ENCODE results near the gene SLC51B.

SLC51B gene

DNA sequence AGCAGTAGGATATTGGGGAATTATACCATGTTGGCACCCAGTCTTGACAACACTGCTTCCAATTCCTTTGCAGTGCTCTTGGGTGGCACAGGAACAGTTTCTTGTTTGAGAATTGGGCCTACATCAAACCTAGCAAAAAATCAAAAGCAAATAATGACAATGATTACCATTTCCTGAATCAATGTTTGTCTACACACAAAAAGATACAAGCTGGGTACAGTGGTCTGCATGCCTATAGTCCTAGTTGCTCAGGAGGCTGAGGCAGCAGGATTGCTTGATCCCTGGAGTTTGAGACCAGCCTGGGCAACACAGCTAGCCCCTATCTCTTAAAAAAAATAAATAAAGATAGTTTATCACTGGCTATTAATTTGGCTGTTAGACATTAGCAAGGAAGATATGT, 23.7 kb upstream of the SLC51B start:
- peak overlapping the region; percentile 81 for H3K27ac ChIP-seq
- TF ChIP-seq, protein P1, sequence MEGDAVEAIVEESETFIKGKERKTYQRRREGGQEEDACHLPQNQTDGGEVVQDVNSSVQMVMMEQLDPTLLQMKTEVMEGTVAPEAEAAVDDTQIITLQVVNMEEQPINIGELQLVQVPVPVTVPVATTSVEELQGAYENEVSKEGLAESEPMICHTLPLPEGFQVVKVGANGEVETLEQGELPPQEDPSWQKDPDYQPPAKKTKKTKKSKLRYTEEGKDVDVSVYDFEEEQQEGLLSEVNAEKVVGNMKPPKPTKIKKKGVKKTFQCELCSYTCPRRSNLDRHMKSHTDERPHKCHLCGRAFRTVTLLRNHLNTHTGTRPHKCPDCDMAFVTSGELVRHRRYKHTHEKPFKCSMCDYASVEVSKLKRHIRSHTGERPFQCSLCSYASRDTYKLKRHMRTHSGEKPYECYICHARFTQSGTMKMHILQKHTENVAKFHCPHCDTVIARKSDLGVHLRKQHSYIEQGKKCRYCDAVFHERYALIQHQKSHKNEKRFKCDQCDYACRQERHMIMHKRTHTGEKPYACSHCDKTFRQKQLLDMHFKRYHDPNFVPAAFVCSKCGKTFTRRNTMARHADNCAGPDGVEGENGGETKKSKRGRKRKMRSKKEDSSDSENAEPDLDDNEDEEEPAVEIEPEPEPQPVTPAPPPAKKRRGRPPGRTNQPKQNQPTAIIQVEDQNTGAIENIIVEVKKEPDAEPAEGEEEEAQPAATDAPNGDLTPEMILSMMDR (conservative IDR thresholded peaks at IDR 0.05), result no peak

DNA sequence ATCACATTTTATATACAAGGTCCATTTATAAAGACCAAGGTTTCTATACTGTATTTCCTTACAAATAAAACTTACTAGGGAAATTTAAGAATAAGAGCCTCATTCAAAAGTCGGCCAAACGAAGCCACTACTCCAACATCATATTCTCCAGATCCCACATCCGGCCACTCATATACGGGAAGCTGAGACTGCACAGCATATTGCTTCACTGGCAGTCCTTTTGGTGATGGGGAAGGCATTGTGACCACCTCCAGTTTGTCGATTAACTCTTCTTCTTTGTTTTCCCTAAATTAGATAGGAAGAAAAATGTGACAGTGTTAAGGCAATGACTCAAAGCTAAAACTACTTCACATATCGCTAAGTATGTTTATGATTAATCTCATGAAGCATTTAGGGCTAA, 18.4 kb upstream of the SLC51B start:
- no peak overlapping the region for H3K27ac ChIP-seq
- TF ChIP-seq, protein P1 (conservative IDR thresholded peaks at IDR 0.05), result no peak

DNA sequence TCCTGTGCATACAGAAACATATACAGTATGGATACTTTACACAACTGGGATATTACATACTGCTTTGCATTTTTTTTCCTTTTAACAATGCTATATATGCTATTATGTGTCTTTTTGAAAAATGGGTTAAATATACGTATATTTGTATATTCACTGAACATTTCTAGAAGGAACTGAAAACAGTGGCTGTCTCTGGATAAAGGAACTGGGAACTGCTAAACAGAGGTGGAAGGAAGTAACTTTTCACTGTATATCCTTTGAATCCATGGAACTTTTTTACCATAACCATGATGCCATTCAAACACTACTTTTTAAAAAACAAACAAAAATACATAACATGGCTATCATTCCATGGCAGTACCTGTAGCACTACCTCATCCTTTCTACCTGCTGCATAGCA, 17.6 kb upstream of the SLC51B start:
- no peak overlapping the region for H3K27ac ChIP-seq
- TF ChIP-seq, protein P1 (conservative IDR thresholded peaks at IDR 0.05), result no peak

DNA sequence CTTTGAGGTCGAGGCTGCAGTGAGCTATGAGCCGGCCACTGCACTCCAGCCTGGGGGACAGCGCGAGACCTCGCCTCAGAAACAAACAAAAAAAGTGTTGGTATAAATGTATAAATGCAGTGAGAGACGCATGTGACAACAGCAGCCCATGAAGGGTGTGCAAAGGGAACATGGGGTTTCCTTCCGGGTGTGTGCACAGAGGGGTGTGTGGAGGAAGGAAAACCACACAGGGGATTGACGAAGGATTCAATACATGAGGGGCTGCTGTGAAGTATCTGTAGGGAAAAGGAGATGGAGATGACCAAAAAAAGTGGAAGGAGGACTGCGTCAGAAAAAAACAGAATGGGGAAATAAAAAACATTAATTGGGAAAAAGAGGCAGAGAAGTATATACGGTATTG, 16.8 kb upstream of the SLC51B start:
- peak overlapping the region; percentile 85 for H3K27ac ChIP-seq
- TF ChIP-seq, protein P1 (conservative IDR thresholded peaks at IDR 0.05), result no peak

DNA sequence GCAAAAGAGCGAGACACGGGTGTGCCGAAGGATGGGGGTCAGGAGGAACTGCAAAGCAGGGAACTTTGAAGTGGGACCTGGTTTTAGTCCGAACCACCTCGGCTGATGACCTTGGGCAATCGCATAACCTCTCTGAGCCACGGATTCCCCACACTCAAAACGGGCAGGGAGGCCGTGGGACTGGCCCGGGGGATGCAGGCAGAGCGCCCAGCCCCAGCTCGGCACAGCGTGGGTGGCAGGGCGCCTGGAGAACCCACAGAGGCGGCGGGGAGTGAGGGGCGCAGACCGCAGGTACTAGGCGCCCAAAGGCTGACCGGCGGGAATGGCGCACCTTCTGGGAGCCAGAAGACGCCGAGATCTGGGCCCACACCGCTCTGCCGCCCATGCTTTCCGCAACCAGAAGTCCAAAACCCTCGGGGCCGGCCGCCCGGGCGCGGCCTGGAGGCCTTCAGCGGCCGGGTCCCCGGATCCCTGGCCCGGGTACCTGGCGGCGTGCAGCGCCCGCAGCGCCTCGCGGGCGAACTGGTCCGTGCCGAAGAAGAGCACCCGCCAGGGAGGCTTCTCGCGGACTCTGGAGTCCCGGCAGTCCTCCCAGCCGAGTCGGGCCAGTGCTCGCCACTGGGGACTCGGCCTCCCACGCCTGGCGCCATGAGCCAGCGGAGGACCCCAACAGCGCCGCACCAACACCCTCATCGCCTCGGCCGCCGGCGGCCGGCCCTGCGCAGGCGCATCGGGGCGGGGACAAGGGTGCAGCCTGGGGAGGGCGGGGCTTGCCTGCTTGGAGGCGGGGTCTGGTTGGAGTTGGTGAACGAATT, 16.1 kb upstream of the SLC51B start, which contains the start of gene MTFMT:
MTFMT (minus strand) TSS at position 719 of the 815 bp plus-strand sequence; CDS start at position 693, 26 bp downstream.
- TF ChIP-seq, protein P1 (conservative IDR thresholded peaks at IDR 0.05), result peak; percentile 21
- H3K27ac ChIP-seq, result peak within 1 kb of the TSS; percentile 85

DNA sequence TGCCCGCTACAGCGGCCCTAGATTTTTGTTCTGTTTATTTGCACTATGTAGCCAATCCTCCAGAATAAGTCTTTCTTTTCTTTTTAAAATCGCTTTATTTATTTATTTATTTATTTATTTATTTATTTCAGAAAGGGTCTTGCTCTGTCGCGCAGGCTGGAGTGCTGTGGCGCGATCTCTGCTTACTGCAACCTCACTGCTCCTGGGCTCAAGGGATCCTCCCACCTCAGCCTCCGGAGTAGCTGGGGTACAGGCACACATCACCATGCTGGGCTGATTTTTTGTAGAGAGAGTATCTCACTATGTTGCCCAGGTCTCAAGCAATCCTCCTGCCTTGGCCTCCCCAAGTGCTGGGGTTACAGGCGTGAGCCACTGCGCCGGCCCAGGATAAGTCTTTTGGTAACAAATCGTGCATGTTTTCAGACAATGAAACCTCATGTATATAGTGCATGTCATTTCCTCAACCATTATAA, 15.4 kb upstream of the SLC51B start:
- H3K27ac ChIP-seq, result peak overlapping the region; percentile 85; the same call in 1 of the 2 replicates
- TF ChIP-seq, protein P1 (conservative IDR thresholded peaks at IDR 0.05), result no peak

DNA sequence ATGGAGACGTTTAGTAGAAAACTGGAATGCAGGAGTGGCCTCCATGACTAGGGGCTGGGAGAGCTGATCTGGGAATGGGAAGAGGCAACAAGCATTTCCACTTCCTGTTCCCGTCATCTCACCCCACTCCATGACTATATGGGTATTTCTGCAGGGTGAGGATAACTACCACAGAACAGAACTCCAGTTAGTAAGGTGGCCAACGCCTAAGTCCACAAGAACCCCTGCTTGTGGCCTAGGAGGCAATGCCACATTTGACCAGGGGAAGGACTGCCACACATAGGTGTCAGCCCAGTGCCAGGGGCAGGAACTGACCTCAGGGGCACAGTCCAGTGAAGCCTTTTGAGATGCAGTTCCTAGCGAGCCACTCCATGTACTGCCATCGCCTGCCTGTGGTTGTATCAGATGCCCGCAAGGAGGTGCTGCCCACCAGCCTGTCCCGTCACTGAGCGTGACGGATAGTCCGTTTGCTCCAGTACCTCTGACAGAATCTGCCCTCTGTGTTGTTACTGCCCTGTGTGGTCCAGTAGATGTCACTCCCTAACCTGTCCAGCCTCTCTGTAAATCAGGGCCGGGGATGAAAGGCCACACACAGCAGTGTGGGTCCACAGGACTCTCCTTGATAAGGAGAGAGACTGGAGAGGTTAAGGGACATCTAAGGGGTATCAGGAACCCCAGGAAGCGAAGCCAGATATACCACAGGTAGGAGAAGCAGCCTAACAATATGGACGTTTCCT, 12.2 kb upstream of the SLC51B start:
- H3K27ac ChIP-seq, result peak overlapping the region; percentile 24
- TF ChIP-seq, protein P1 (conservative IDR thresholded peaks at IDR 0.05), result peak; percentile 84

Data from VCaP (cell line).